ENCODE measurements around the gene ATP6V1F.

GRCh38 chr7:128876127-128876526 is 13.5 kb downstream of the ATP6V1F start:
- no peak for TF ChIP-seq CTCF (IDR thresholded peaks at IDR 0.05; ENCODE audit: insufficient read depth, low read length, poor library complexity, severe bottlenecking)
- TF ChIP-seq EZH2phosphoT487 (conservative IDR thresholded peaks at IDR 0.05; ENCODE audit: low read length): no peak

All from SU-DHL-6 (cell line).